Heart left ventricle (tissue), 16 donors: ENCODE results near the gene DOK7. TPM values are rescaled to one million over a fixed set of nuclear protein-coding genes. Genes with fewer than 3 reads are reported as not detected.

Experiments
- ATAC-seq, 4 donors: fragments of 200-7000 bp; cut with Tn5 transposase; one replicate each; pipeline ENCODE4 v1.9.1; 2020 to 2022; ENCODE audit warnings: moderate library complexity in 4 of 4, mild to moderate bottlenecking in 3 of 4, moderate number of reproducible peaks in 1 of 4
- DNase-seq, 5 donors: peaks; one replicate each; pipeline ENCODE4 v3.0.0-alpha.2; 2020
- H3K27ac ChIP-seq, 12 donors: fragments of 200-600 bp; sonication (generic) in 4 of 12; one replicate each; pipeline versions ENCODE4 v1.5.0 to v1.8.0; 2016 to 2022; ENCODE audit warnings: mild to moderate bottlenecking in 2 of 12
- H3K27me3 ChIP-seq, 9 donors: fragments of 200-600 bp; sonication (generic) in 2 of 9; one replicate each; pipeline versions ENCODE4 v1.5.1 to v1.8.0; 2016 to 2022; ENCODE audit warnings: mild to moderate bottlenecking in 3 of 9
- H3K36me3 ChIP-seq, 9 donors: fragments of 200-600 bp; sonication (generic) in 2 of 9; one replicate each; pipeline versions ENCODE4 v1.5.0 to v1.8.0; 2018 to 2022; ENCODE audit warnings: mild to moderate bottlenecking in 2 of 9
- H3K4me1 ChIP-seq, 12 donors: fragments of 200-600 bp; sonication (generic) in 4 of 12; one replicate each; pipeline versions ENCODE4 v1.5.0 to v1.8.0; 2016 to 2022; ENCODE audit warnings: mild to moderate bottlenecking in 3 of 12
- H3K4me3 ChIP-seq, 12 donors: fragments of 200-600 bp; sonication (generic) in 4 of 12; one replicate each; pipeline versions ENCODE4 v1.5.0 to v1.8.0; 2017 to 2022; ENCODE audit warnings: mild to moderate bottlenecking in 9 of 12, moderate library complexity in 4 of 12
- H3K9me3 ChIP-seq, 12 donors: fragments of 200-600 bp; sonication (generic) in 4 of 12; one replicate each; pipeline versions ENCODE4 v1.5.0 to v1.8.0; 2016 to 2022; ENCODE audit warnings: mild to moderate bottlenecking in 1 of 12
- POLR2A ChIP-seq, 2 donors: fragments of 450-650 bp; IDR thresholded peaks; one replicate each; pipeline ENCODE4 v1.6.1; 2017; ENCODE audit warnings: antibody characterized with exemption in 2 of 2, mild to moderate bottlenecking in 2 of 2, moderate library complexity in 2 of 2
- WGBS, 4 donors: extraction: QIAGEN DNeasy Blood & Tissue Kit in 2 of 4; methylation state at CpG; one replicate each; pipeline versions ENCODE4 v1.1.5 to v1.1.7; 2013 to 2018; 5-methylcytosine and 5-hydroxymethylcytosine counted together
- intact Hi-C, 10 donors: fragments of 100-400 bp; cut with DNase I; formaldehyde crosslinking; loops; one replicate each; pipeline versions ENCODE4 v1.11.1 to v1.14.2; 2022
- polyA plus RNA-seq, 2 donors: library from polyadenylated mRNA; stranded (reverse); fragments of 200-250 nt; gene quantifications; one replicate each; pipeline ENCODE4 v1.2.3, GENCODE V29; 2013
- total RNA-seq, 9 donors: library from RNA; depleted of rRNA in 2 of 9; stranded (reverse); fragments of >200 nt in 2 of 9; fragmentation: NEBNext Ultra II Directional in 3 of 9; extraction: Animal tissue kit (Norgen Biotek cat#: 25700) in 3 of 9; gene quantifications; one replicate each; pipeline versions ENCODE4 v1.1.0 to v1.2.4, GENCODE V29; 2016 to 2023
- TF ChIP-seq, protein P1 (sequence below), 12 donors: fragments of 200-600 bp; sonication (generic) in 4 of 12; IDR thresholded peaks; one replicate each; pipeline versions ENCODE4 v1.5.0 to v1.8.0; 2018 to 2022; ENCODE audit warnings: antibody characterized with exemption in 12 of 12, mild to moderate bottlenecking in 5 of 12
- donor health status: ischemic (EF 13 %, LVEDD 7.1; RV severe dilation, severe dysfunction).
- donor health status: healthy with polysubstance abuse.
- donor health status: DM: no; HTN: yes; CAD: no.
- donor health status: DM: no; HTN: no; CAD: no.
- donor health status: ischemic (EF 25% LVEDD 6.9; RV normal size, moderate dysfunction).
- donor health status: ischemic (EF 25% LVEDD 5.7; RV mildly dilated, moderate dysfunction).
- donor health status: healthy.
- donor health status: DM: yes; HTN: yes; CAD: no.
- donor health status: ischemic (EF 35%, LVEDD 5.7; RV mildly dilated, moderate dysfunction).
- donor health status: nonischemic (EF 11% LVEDD 7.7; RV severe dilation, severe dysfunction).
- donor health status: DM: yes; HTN: yes; CAD: no.
- donor health status: PGD.
- donor health status: ischemic (EF 29% LVEDD 5.4; RV normal size, mild dysfunction).
- donor health status: nonischemic (EF 23%, LVEDD 6.1; RV moderate dilation, normal function).

The DOK7 gene
- total and polyA plus RNA-seq, 11 donors = 27.7 to 89.5 (median 40.0) TPM

GRCh38 chr4:3421470-3421869, 41.6 kb upstream of the DOK7 start:
- intact Hi-C loops = no loop called here
- DNase-seq (peak in 3 of 5 donors; percentile 13 to 44 (median 19)), ATAC-seq (no peak)
- H3K4me1 ChIP-seq = no peaks in the 10 kb centered on the region
- TF ChIP-seq POLR2A (IDR thresholded peaks at IDR 0.05) = no peak
- TF ChIP-seq, protein P1, sequence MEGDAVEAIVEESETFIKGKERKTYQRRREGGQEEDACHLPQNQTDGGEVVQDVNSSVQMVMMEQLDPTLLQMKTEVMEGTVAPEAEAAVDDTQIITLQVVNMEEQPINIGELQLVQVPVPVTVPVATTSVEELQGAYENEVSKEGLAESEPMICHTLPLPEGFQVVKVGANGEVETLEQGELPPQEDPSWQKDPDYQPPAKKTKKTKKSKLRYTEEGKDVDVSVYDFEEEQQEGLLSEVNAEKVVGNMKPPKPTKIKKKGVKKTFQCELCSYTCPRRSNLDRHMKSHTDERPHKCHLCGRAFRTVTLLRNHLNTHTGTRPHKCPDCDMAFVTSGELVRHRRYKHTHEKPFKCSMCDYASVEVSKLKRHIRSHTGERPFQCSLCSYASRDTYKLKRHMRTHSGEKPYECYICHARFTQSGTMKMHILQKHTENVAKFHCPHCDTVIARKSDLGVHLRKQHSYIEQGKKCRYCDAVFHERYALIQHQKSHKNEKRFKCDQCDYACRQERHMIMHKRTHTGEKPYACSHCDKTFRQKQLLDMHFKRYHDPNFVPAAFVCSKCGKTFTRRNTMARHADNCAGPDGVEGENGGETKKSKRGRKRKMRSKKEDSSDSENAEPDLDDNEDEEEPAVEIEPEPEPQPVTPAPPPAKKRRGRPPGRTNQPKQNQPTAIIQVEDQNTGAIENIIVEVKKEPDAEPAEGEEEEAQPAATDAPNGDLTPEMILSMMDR (IDR thresholded peaks at IDR 0.05) = no peak
- H3K4me3 ChIP-seq = no peak overlapping the region
- no peak overlapping the region for H3K27ac ChIP-seq
- no peaks in the 10 kb centered on the region for H3K9me3 ChIP-seq
- no peaks in the 10 kb centered on the region for H3K27me3 ChIP-seq
- 83 to 88% (median 87%) methylated on average over 10 to 12 of the region's 12 CpGs for WGBS, 4 donors
- H3K36me3 ChIP-seq = peaks cover 0 to 63% (median 44%) of the 10 kb centered on the region in 9 donors

DNA sequence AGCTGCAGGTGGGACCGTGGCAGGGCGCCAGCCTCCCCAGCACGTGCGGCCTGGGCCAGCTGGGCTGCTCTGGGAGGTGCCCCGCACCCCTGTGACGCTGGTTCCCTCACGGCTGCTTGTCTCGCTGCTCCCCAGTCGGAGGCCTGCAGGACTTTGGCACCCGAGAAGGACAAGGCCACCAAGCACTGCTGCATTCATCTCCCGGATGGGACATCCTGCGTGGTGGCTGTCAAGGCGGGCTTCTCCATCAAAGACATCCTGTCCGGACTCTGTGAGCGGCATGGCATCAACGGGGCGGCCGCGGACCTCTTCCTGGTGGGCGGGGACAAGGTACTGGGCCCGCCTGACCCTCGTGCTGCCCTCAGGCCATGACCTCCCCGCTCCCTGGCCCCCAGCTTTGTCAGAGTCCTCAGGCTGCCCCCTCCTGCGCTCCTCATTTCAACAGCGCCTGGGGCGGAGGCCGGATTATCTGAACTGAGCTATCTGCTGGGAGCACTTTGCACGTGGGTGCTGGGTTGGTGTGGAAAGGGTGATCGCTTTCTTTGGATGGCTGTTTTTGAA, 40.8 kb upstream of the DOK7 start:
- Histone ChIP-seq H3K27ac (no peak overlapping the region), H3K9me3 (no peaks in the 10 kb centered on the region), H3K27me3 (no peaks in the 10 kb centered on the region), H3K36me3 (peaks cover 0 to 59% (median 36%) of the 10 kb centered on the region in 9 donors), H3K4me1 (no peaks in the 10 kb centered on the region), H3K4me3 (no peak overlapping the region)
- peak in 2 of 5 donors; percentile 19 to 29 for DNase-seq
- intact Hi-C loops = no loop called here
- TF ChIP-seq POLR2A (IDR thresholded peaks at IDR 0.05) = no peak
- TF ChIP-seq, protein P1 (IDR thresholded peaks at IDR 0.05) = no peak
- ATAC-seq = peak in 1 of 4 donors; percentile 12
- WGBS, 4 donors = 89 to 95% (median 91%) methylated on average over 22 to 29 of the region's 29 CpGs

GRCh38 chr4:3422808-3423297, 40.3 kb upstream of the DOK7 start:
- ATAC-seq (no peak), DNase-seq (peak in 2 of 5 donors; percentile 9 to 46)
- H3K4me3 ChIP-seq = no peak overlapping the region
- H3K36me3 ChIP-seq = peaks cover 0 to 54% (median 32%) of the 10 kb centered on the region in 9 donors
- no peaks in the 10 kb centered on the region for H3K27me3 ChIP-seq
- H3K9me3 ChIP-seq = no peaks in the 10 kb centered on the region
- TF ChIP-seq, protein P1 (IDR thresholded peaks at IDR 0.05) = no peak
- TF ChIP-seq POLR2A (IDR thresholded peaks at IDR 0.05) = no peak
- H3K27ac ChIP-seq = no peak overlapping the region
- WGBS, 4 donors = 85 to 94% (median 93%) methylated on average over 7 to 19 of the region's 19 CpGs
- intact Hi-C loops = no loop called here
- no peaks in the 10 kb centered on the region for H3K4me1 ChIP-seq

DNA sequence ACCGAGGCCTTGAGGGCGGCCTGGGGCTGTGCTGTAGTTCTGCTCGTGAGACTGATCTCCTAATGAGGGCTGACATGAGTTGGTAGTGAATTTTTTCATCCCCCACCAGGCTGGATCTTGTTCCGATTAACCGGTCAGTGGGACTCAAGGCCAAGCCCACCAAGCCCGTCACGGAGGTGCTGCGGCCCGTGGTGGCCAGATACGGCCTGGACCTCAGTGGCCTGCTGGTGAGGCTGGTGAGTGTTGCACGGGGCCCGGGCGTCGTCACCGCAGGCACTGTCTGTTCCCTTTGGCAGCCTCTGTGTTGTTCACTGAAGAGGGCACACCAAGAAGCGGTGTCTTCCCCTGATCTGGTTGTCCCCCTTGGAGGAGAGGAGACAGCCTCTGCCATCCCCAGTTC, 39.7 kb upstream of the DOK7 start:
- Histone ChIP-seq H3K9me3 (no peaks in the 10 kb centered on the region), H3K27me3 (no peaks in the 10 kb centered on the region), H3K4me1 (no peaks in the 10 kb centered on the region), H3K36me3 (peaks cover 0 to 48% (median 35%) of the 10 kb centered on the region in 9 donors), H3K4me3 (no peak overlapping the region), H3K27ac (no peak overlapping the region)
- intact Hi-C loops = no loop called here
- TF ChIP-seq POLR2A (IDR thresholded peaks at IDR 0.05) = no peak
- TF ChIP-seq, protein P1 (IDR thresholded peaks at IDR 0.05) = no peak
- WGBS, 4 donors = 96 to 99% (median 96%) methylated on average over 14 to 16 of the region's 16 CpGs
- ATAC-seq (no peak), DNase-seq (peak in 1 of 5 donors; percentile 14)
